H1 (cell line): ENCODE results near the gene SIKE1. TPM values are rescaled to one million over a fixed set of nuclear protein-coding genes. Genes with fewer than 3 reads are reported as not detected.
"Not testable (repeated sequence)": the region's sequence is repeated elsewhere in the genome, so short reads cannot be mapped to it uniquely, and the experiment has no call there.

Experiments
- CTCF ChIA-PET: fragments of 300-600 bp; sonication (Branson Sonifier 250); formaldehyde crosslinking; loops from one replicate; lab custom pipeline; 2021; ENCODE audit not compliant: partially characterized antibody; lab: Charles Lee
- POLR2A ChIA-PET: fragments of 300-600 bp; sonication (Branson Sonifier 250); formaldehyde crosslinking; loops from one replicate; lab custom pipeline; 2021; ENCODE audit warnings: inconsistent platforms; ENCODE audit not compliant: partially characterized antibody; lab: Charles Lee
- DNase-seq, 2 experiments: peaks; one replicate each; pipeline versions ENCODE4 v3.0.0 to v3.0.0-alpha.2; 2010 to 2022; ENCODE audit warnings: low spot score in 2 of 2, low read depth in 1 of 2, mixed read lengths in 1 of 2
- FAIRE-seq: peaks from 2 replicates; lab custom pipeline; 2011; peaks lifted over from hg19 to GRCh38; lab: Jason Lieb, UNC
- H2AFZ ChIP-seq: 2 replicates; pipeline ENCODE4 v1.8.1; 2012; ENCODE audit warnings: low read length, inconsistent platforms
- H2AK5ac ChIP-seq: 2 replicates; pipeline ENCODE4 v1.6.1; 2013; ENCODE audit warnings: low read depth, low read length
- H2BK120ac ChIP-seq: replicated peaks from 2 replicates; pipeline ENCODE3; 2013; ENCODE audit warnings: low read depth, low read length, inconsistent platforms
- H2BK12ac ChIP-seq: 2 replicates; pipeline ENCODE4 v1.6.1; 2013; ENCODE audit warnings: low read depth, low read length
- H2BK15ac ChIP-seq: 2 replicates; pipeline ENCODE4 v1.6.1; 2013; ENCODE audit warnings: low read length
- H2BK20ac ChIP-seq: 2 replicates; pipeline ENCODE4 v1.6.1; 2013; ENCODE audit warnings: low read length
- H2BK5ac ChIP-seq: 2 replicates; pipeline ENCODE4 v1.6.1; 2013; ENCODE audit warnings: low read depth, low read length
- H3K14ac ChIP-seq: 2 replicates; pipeline ENCODE4 v1.6.1; 2013; ENCODE audit warnings: inconsistent platforms; ENCODE audit not compliant: insufficient read length
- H3K18ac ChIP-seq: 2 replicates; pipeline ENCODE4 v1.6.1; 2013; ENCODE audit warnings: low read length; ENCODE audit errors: extremely low read depth
- H3K23ac ChIP-seq: 2 replicates; pipeline ENCODE4 v1.6.1; 2013; ENCODE audit warnings: inconsistent platforms; ENCODE audit not compliant: insufficient read length
- H3K23me2 ChIP-seq: 2 replicates; pipeline ENCODE4 v1.6.1; 2013; ENCODE audit warnings: low read depth, low read length
- H3K27ac ChIP-seq: 2 replicates; pipeline ENCODE4 v1.6.1; 2011; ENCODE audit warnings: low read depth, low read length, inconsistent platforms
- H3K27me3 ChIP-seq, 4 experiments: replicated peaks in 1 of 4; 1 replicate in 1 of 4; 2 replicates in 3 of 4; pipeline versions ENCODE4 v1.6.1 to v1.8.1; 2011 to 2013; ENCODE audit warnings: low read length in 3 of 4, mild to moderate bottlenecking in 3 of 4, inconsistent platforms in 2 of 4, mixed read lengths in 2 of 4, moderate library complexity in 1 of 4; ENCODE audit not compliant: control insufficient read depth in 3 of 4, insufficient read depth in 3 of 4; ENCODE audit errors: extremely low read depth in 1 of 4
- H3K36me3 ChIP-seq, 4 experiments: 2 replicates each; pipeline versions ENCODE4 v1.6.1 to v1.8.1; 2011 to 2013; ENCODE audit warnings: mild to moderate bottlenecking in 4 of 4, low read length in 3 of 4, moderate library complexity in 2 of 4, control low read depth in 1 of 4, inconsistent platforms in 1 of 4; ENCODE audit not compliant: insufficient read depth in 4 of 4, control insufficient read depth in 2 of 4
- H3K4ac ChIP-seq: replicated peaks from 2 replicates; pipeline ENCODE3; 2013; ENCODE audit warnings: low read length, low read depth, mixed read lengths, inconsistent platforms; ENCODE audit not compliant: insufficient read length
- H3K4me1 ChIP-seq, 4 experiments: replicated peaks in 1 of 4; 1 replicate in 1 of 4; 2 replicates in 3 of 4; pipeline versions ENCODE4 v1.6.1 to v1.8.1; 2011 to 2013; ENCODE audit warnings: low read length in 3 of 4, inconsistent platforms in 2 of 4, mixed read lengths in 1 of 4; ENCODE audit not compliant: insufficient read depth in 4 of 4, control insufficient read depth in 3 of 4
- H3K4me2 ChIP-seq, 2 experiments: 2 replicates each; pipeline versions ENCODE4 v1.6.1 to v1.8.1; 2011 to 2013; ENCODE audit warnings: low read depth in 2 of 2, low read length in 2 of 2, control low read depth in 1 of 2, inconsistent platforms in 1 of 2, mild to moderate bottlenecking in 1 of 2; ENCODE audit not compliant: insufficient read depth in 1 of 2
- H3K4me3 ChIP-seq, 4 experiments: fragments of 200-600, 300-600 bp in 1 of 4; sonication (generic), shearing (Covaris generic), sonication (Bioruptor Twin) in 1 of 4; 2 replicates each; pipeline versions ENCODE4 v1.5.1 to v1.8.1; 2011 to 2016; ENCODE audit warnings: low read length in 4 of 4, low read depth in 3 of 4, control low read depth in 2 of 4, inconsistent platforms in 2 of 4, mild to moderate bottlenecking in 2 of 4, mixed read lengths in 1 of 4, moderate library complexity in 1 of 4; ENCODE audit not compliant: insufficient read depth in 2 of 4; ENCODE audit errors: extremely low read depth in 1 of 4
- H3K56ac ChIP-seq: replicated peaks from 2 replicates; pipeline ENCODE3; 2013; ENCODE audit warnings: low read depth, mild to moderate bottlenecking, mixed read lengths, low read length, inconsistent platforms; ENCODE audit not compliant: insufficient read length
- H3K79me1 ChIP-seq: 2 replicates; pipeline ENCODE4 v1.6.1; 2013; ENCODE audit warnings: low read depth, low read length, control low read depth
- H3K79me2 ChIP-seq, 2 experiments: 2 replicates each; pipeline versions ENCODE4 v1.6.1 to v1.8.1; 2012 to 2013; ENCODE audit warnings: low read length in 2 of 2, mild to moderate bottlenecking in 2 of 2, inconsistent platforms in 1 of 2; ENCODE audit not compliant: insufficient read depth in 2 of 2, control insufficient read depth in 1 of 2
- H3K9ac ChIP-seq, 4 experiments: replicated peaks in 1 of 4; 1 replicate in 1 of 4; 2 replicates in 3 of 4; pipeline versions ENCODE4 v1.6.1 to v1.8.1; 2011 to 2013; ENCODE audit warnings: low read depth in 3 of 4, low read length in 3 of 4, control low read depth in 2 of 4, mild to moderate bottlenecking in 2 of 4, moderate library complexity in 2 of 4, inconsistent platforms in 1 of 4; ENCODE audit errors: extremely low read depth in 1 of 4
- H3K9me3 ChIP-seq, 2 experiments: 2 replicates each; pipeline versions ENCODE4 v1.6.1 to v1.8.1; 2012 to 2013; ENCODE audit warnings: mild to moderate bottlenecking in 2 of 2, moderate library complexity in 2 of 2, control low read depth in 1 of 2, inconsistent platforms in 1 of 2, low read depth in 1 of 2, low read length in 1 of 2, mixed read lengths in 1 of 2; ENCODE audit not compliant: insufficient read depth in 2 of 2
- H4K20me1 ChIP-seq, 2 experiments: replicated peaks in 1 of 2; 2 replicates each; pipeline versions ENCODE3 to v1.8.1; 2011 to 2013; ENCODE audit warnings: inconsistent platforms in 2 of 2, low read length in 2 of 2, mild to moderate bottlenecking in 1 of 2; ENCODE audit not compliant: insufficient read depth in 2 of 2, control insufficient read depth in 1 of 2
- H4K5ac ChIP-seq: 2 replicates; pipeline ENCODE4 v1.6.1; 2013; ENCODE audit warnings: low read length, low read depth, mixed read lengths, inconsistent platforms; ENCODE audit not compliant: insufficient read length
- H4K8ac ChIP-seq: 2 replicates; pipeline ENCODE4 v1.8.0; 2013; ENCODE audit warnings: mild to moderate bottlenecking, moderate library complexity, low read length, inconsistent platforms; ENCODE audit not compliant: insufficient read depth; ENCODE audit errors: extremely low read depth
- H4K91ac ChIP-seq: replicated peaks from 2 replicates; pipeline ENCODE3; 2013; ENCODE audit warnings: low read length, mixed read lengths, inconsistent platforms; ENCODE audit not compliant: insufficient read length
- WGBS, 2 experiments: shearing (Covaris generic) in 1 of 2; methylation state at CpG; one replicate each; pipeline versions ENCODE4 v1.1.6 to v1.1.7; 2013 to 2015; ENCODE audit warnings: low lambda C conversion rate in 2 of 2, mixed read lengths in 2 of 2, inconsistent platforms in 1 of 2, low coverage in 1 of 2, missing lambda C conversion rate in 1 of 2; ENCODE audit not compliant: insufficient replicate concordance in 2 of 2, insufficient coverage in 1 of 2, insufficient read length in 1 of 2; ENCODE audit errors: extremely low coverage in 1 of 2, missing lambda C conversion rate in 1 of 2; 5-methylcytosine and 5-hydroxymethylcytosine counted together
- polyA plus RNA-seq, 7 experiments: library from polyadenylated mRNA; depleted of rRNA in 3 of 7; stranded (reverse) in 5 of 7; unstranded in 2 of 7; fragments of >200 nt in 5 of 7; fragments of 200-250 nt in 2 of 7; gene quantifications; 1 replicate in 5 of 7; 2 replicates in 1 of 7; 4 replicates in 1 of 7; pipeline versions ENCODE4 v1.2.1 to v1.2.3, GENCODE V29; 2011 to 2013; ENCODE audit warnings: missing spikeins in 2 of 7, mixed read lengths in 2 of 7
- total RNA-seq: library from RNA; stranded (reverse); fragmentation: NEBNext Ultra II Directional; extraction: Animal tissue kit (Norgen Biotek cat#: 25700); gene quantifications from 2 replicates; pipeline ENCODE4 v1.2.1, GENCODE V29; 2021

SIKE1 gene
- total and polyA plus RNA-seq, 2 of the 8 experiments (the other 6 are each of a cell fraction or from before 2014, with no cell fraction given): 20.5 to 79.9 TPM

DNA sequence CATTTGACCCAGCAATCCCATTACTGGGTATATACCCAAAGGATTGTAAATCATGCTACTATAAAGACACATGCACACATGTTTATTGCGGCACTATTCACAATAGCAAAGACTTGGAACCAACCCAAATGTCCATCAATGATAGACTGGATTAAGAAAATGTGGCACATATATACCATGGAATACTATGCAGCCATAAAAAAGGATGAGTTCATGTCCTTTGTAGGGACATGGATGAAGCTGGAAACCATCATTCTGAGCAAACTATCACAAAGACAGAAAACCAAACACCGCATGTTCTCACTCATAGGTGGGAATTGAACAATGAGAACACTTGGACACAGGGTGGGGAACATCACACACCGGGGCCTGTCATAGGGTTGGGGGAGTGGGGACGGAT lies 3.8 kb downstream of the SIKE1 start:
- DNase-seq, H3K9me3 ChIP-seq, FAIRE-seq, H3K56ac ChIP-seq, H2BK15ac ChIP-seq, H4K20me1 ChIP-seq, POLR2A ChIA-PET, CTCF ChIA-PET, H3K79me1 ChIP-seq, H3K23me2 ChIP-seq, H3K9ac ChIP-seq, H3K27ac ChIP-seq, H3K4me3 ChIP-seq, H2BK5ac ChIP-seq, H3K4ac ChIP-seq, H3K23ac ChIP-seq, H4K8ac ChIP-seq, H3K18ac ChIP-seq, H3K4me2 ChIP-seq, H2AK5ac ChIP-seq, H2BK20ac ChIP-seq, H4K5ac ChIP-seq, H3K4me1 ChIP-seq, H2AFZ ChIP-seq, H3K14ac ChIP-seq, H2BK12ac ChIP-seq, H2BK120ac ChIP-seq, H4K91ac ChIP-seq, H3K27me3 ChIP-seq: not testable (repeated sequence)
- peaks cover 0 to 24% of the 10 kb centered on the region in 2 experiments; a peak in 2 of 4 replicates for H3K79me2 ChIP-seq
- 93% methylated on average over 4 of the region's 4 CpGs; no CpG with 5 or more reads in 1 of the 2 experiments for WGBS, 2 experiments
- peaks cover 0 to 48% (median 15%) of the 10 kb centered on the region in 4 experiments; a peak in 7 of 8 replicates for H3K36me3 ChIP-seq
